K562 (cell line): ENCODE results near the gene WDR47. TPM values are rescaled to one million over a fixed set of nuclear protein-coding genes. Genes with fewer than 3 reads are reported as not detected.
A peak's percentile ranks its signal among the peaks of the same experiment; 100 is the strongest.

Experiments used
- CTBP1 ChIP-seq: fragments of 450-650 bp; IDR thresholded peaks from 2 replicates; pipeline ENCODE4 v1.6.1; 2016; ENCODE audit warnings: borderline replicate concordance
- FUS ChIP-seq: fragments of 200-400 bp; formaldehyde crosslinking; optimal IDR thresholded peaks from 2 replicates; pipeline ENCODE3; 2017; ENCODE audit warnings: low read depth, low read length
- HDAC1 ChIP-seq, 2 experiments: fragments of 450-650 bp; IDR thresholded peaks; 2 replicates each; pipeline ENCODE4 v1.6.1; 2016 to 2017; ENCODE audit warnings: inconsistent platforms in 1 of 2, mild to moderate bottlenecking in 1 of 2, moderate library complexity in 1 of 2
- ILK ChIP-seq: fragments of 450-650 bp; IDR thresholded peaks from 2 replicates; pipeline ENCODE4 v1.6.1; 2016; ENCODE audit warnings: missing genetic modification characterization, low read depth, mild to moderate bottlenecking, missing compliant biosample characterization, moderate library complexity, borderline replicate concordance
- MITF ChIP-seq: IDR thresholded peaks from 2 replicates; pipeline ENCODE4 v1.6.1; 2014; ENCODE audit warnings: antibody characterized with exemption
- PATZ1 ChIP-seq: fragments of 250-450 bp; sonication (Bioruptor Pico); IDR thresholded peaks from 2 replicates; pipeline ENCODE4 v1.5.0; 2020; ENCODE audit warnings: mild to moderate bottlenecking, borderline replicate concordance
- PCBP2 ChIP-seq: fragments of 200-400 bp; formaldehyde crosslinking; IDR thresholded peaks from 2 replicates; pipeline ENCODE4 v1.6.1; 2018; ENCODE audit warnings: low read length, low read depth, mild to moderate bottlenecking, moderate library complexity; ENCODE audit not compliant: poor library complexity, severe bottlenecking
- PTBP1 ChIP-seq: fragments of 200-400 bp; formaldehyde crosslinking; IDR thresholded peaks from 2 replicates; pipeline ENCODE4 v1.6.1; 2017; ENCODE audit warnings: low read depth, low read length
- RFX5 ChIP-seq: IDR thresholded peaks from 2 replicates; pipeline ENCODE4 v1.6.1; 2011; ENCODE audit warnings: low read depth, mild to moderate bottlenecking, improper control_type of control experiment, low read length
- RNF2 ChIP-seq: sonication (generic); IDR thresholded peaks from 2 replicates; pipeline ENCODE4 v1.6.1; 2016
- ZBTB11 ChIP-seq, 3 experiments: fragments of 200-800 bp in 1 of 3; fragments of 250-450 bp in 1 of 3; fragments of 450-650 bp in 1 of 3; sonication (Bioruptor Pico) in 1 of 3; sonication (Bioruptor generic) in 1 of 3; formaldehyde crosslinking in 1 of 3; IDR thresholded peaks; 2 replicates each; pipeline versions ENCODE4 v1.6.1 to v1.8.0; 2016 to 2022; ENCODE audit warnings: mild to moderate bottlenecking in 2 of 3, missing genetic modification characterization in 2 of 3, missing compliant biosample characterization in 1 of 3, moderate library complexity in 1 of 3
- ZNF398 ChIP-seq: fragments of 250-450 bp; sonication (Bioruptor Pico); IDR thresholded peaks from 2 replicates; pipeline ENCODE4 v1.8.0; 2021; ENCODE audit warnings: moderate library complexity, mild to moderate bottlenecking, inconsistent platforms
- ZNF639 ChIP-seq, 2 experiments: fragments of 200-800 bp in 1 of 2; sonication (Bioruptor generic) in 1 of 2; sonication (generic) in 1 of 2; formaldehyde crosslinking in 1 of 2; IDR thresholded peaks in 1 of 2; conservative IDR thresholded peaks in 1 of 2; 2 replicates each; pipeline versions ENCODE4 v1.5.0 to v1.6.1; 2016 to 2020; ENCODE audit warnings: missing compliant biosample characterization in 1 of 2, missing genetic modification characterization in 1 of 2, missing genetic modification reagents in 1 of 2
- polyA plus RNA-seq, 8 experiments: library from polyadenylated mRNA; depleted of rRNA in 4 of 8; stranded (reverse) in 5 of 8; unstranded in 3 of 8; fragments of >200 nt; fragmentation: Nextera tagmentation in 2 of 8; fragmentation: Illumina TruSeq in 1 of 8; extraction: Ambion mirVana in 2 of 8; extraction: Trizol in 1 of 8; gene quantifications; 2 replicates each; pipeline versions ENCODE4 v1.2.1 to v1.2.3, GENCODE V29; 2011 to 2014; ENCODE audit warnings: inconsistent platforms in 1 of 8, missing spikeins in 1 of 8
- total RNA-seq, 7 experiments: library from RNA; depleted of rRNA in 6 of 7; stranded (reverse); fragments of >200 nt in 6 of 7; fragmentation: Illumina TruSeq in 2 of 7; extraction: Trizol in 2 of 7; gene quantifications; 2 replicates each; pipeline versions ENCODE4 v1.2.1 to v1.2.3, GENCODE V29; 2011 to 2021; ENCODE audit warnings: low replicate concordance in 1 of 7

Gene WDR47
- total and polyA plus RNA-seq, 9 of the 15 experiments (the other 6 are each of a cell fraction or from before 2014, with no cell fraction given) = 1.3 to 10.1 (median 4.9) TPM

GRCh38 chr1:109075531-109076490 is 33.9 kb upstream of the WDR47 start, which contains the start of gene TAF13 (continued):
- TF ChIP-seq ZNF639 (CRISPR knock-in tag; conservative IDR thresholded peaks at IDR 0.05 in 1 of 2, IDR thresholded peaks at IDR 0.05 in 1 of 2) (peak in 1 of 2 experiments; percentile 88; a peak in 2 of 4 replicates), ZBTB11 (CRISPR knock-in tag; IDR thresholded peaks at IDR 0.05) (peak; percentile 69 to 94 (median 71); a peak in 4 of 6 replicates), PTBP1 (no peak), HDAC1 (IDR thresholded peaks at IDR 0.05) (peak; percentile 91 to 100), RNF2 (no peak), PATZ1 (CRISPR knock-in tag) (no peak), FUS (no peak), CTBP1 (peak; percentile 88), RFX5 (no peak), MITF (no peak), ZNF398 (CRISPR knock-in tag) (no peak), ILK (tag) (no peak), PCBP2 (no peak)
